ENCODE results near the gene CCHCR1.
A peak's percentile ranks its signal among the peaks of the same experiment; 100 is the strongest.
"Not testable (repeated sequence)": the region's sequence is repeated elsewhere in the genome, so short reads cannot be mapped to it uniquely, and the experiment has no call there.

Gene CCHCR1

GRCh38 chr6:31157513-31158139, at the start of gene CCHCR1:
Gene CCHCR1, minus strand, starts transcription at chr6:31157802. Its CDS starts 202 bp downstream, at chr6:31157600.
- Histone ChIP-seq H3K27ac (peak within 1 kb of the TSS; percentile 63 to 88), H3K4me3 (peak within 1 kb of the TSS; percentile 82)
- TF ChIP-seq CTCF (IDR thresholded peaks at IDR 0.05), result no peak
- DNase-seq (ENCODE audit: low spot score), result no peak

- H3K4me3 ChIP-seq, result no peak overlapping the region
- TF ChIP-seq CTCF (IDR thresholded peaks at IDR 0.05), result no peak
- H3K27ac ChIP-seq, result no peak overlapping the region
- DNase-seq (ENCODE audit: low spot score), result no peak
Observed at GRCh38 chr6:31205638-31206037, 48.0 kb upstream of the CCHCR1 start.

- Histone ChIP-seq H3K27ac (no peak overlapping the region), H3K4me3 (no peak overlapping the region)
- DNase-seq (ENCODE audit: low spot score), result no peak
- TF ChIP-seq CTCF (IDR thresholded peaks at IDR 0.05), result no peak
Observed at GRCh38 chr6:31204751-31205145, 47.1 kb upstream of the CCHCR1 start.

- no peak for DNase-seq (ENCODE audit: low spot score)
- peak overlapping the region; percentile 12 to 68 for H3K27ac ChIP-seq
- TF ChIP-seq CTCF (IDR thresholded peaks at IDR 0.05), result no peak
- peak overlapping the region; percentile 63 for H3K4me3 ChIP-seq
Observed at GRCh38 chr6:31203345-31203979, 45.9 kb upstream of the CCHCR1 start.

GRCh38 chr6:31202259-31203166, 44.9 kb upstream of the CCHCR1 start:
- Histone ChIP-seq H3K27ac (peak overlapping the region in 1 of 2 donors; percentile 24), H3K4me3 (no peak overlapping the region)
- no peak for TF ChIP-seq CTCF (IDR thresholded peaks at IDR 0.05)
- DNase-seq (ENCODE audit: low spot score), result no peak

- not testable (repeated sequence) for H3K4me3 ChIP-seq; DNase-seq (ENCODE audit: low spot score)
- peak overlapping the region in 1 of 2 donors; percentile 4 for H3K27ac ChIP-seq
Observed at GRCh38 chr6:31199105-31199452, 41.5 kb upstream of the CCHCR1 start.

- peak overlapping the region; percentile 80 for H3K4me3 ChIP-seq
- TF ChIP-seq CTCF (IDR thresholded peaks at IDR 0.05), result no peak
- DNase-seq (ENCODE audit: low spot score), result peak; percentile 93
- peak overlapping the region; percentile 90 to 94 for H3K27ac ChIP-seq
Observed at GRCh38 chr6:31197559-31198305, 40.1 kb upstream of the CCHCR1 start.

GRCh38 chr6:31196251-31197022, 38.8 kb upstream of the CCHCR1 start:
- Histone ChIP-seq H3K27ac (peak overlapping the region in 1 of 2 donors; percentile 94), H3K4me3 (peak overlapping the region; percentile 80)
- DNase-seq (ENCODE audit: low spot score), result not testable (repeated sequence)

GRCh38 chr6:31195308-31195979, 37.8 kb upstream of the CCHCR1 start:
- H3K4me3 ChIP-seq; DNase-seq (ENCODE audit: low spot score); H3K27ac ChIP-seq: not testable (repeated sequence)
